ENCODE data around the gene ANKRD23. TPM values are rescaled to one million over a fixed set of nuclear protein-coding genes. Genes with fewer than 3 reads are reported as not detected.
A peak's percentile ranks its signal among the peaks of the same experiment; 100 is the strongest.

The ANKRD23 gene
- polyA plus RNA-seq, 1 donor: 21.3 TPM

DNA sequence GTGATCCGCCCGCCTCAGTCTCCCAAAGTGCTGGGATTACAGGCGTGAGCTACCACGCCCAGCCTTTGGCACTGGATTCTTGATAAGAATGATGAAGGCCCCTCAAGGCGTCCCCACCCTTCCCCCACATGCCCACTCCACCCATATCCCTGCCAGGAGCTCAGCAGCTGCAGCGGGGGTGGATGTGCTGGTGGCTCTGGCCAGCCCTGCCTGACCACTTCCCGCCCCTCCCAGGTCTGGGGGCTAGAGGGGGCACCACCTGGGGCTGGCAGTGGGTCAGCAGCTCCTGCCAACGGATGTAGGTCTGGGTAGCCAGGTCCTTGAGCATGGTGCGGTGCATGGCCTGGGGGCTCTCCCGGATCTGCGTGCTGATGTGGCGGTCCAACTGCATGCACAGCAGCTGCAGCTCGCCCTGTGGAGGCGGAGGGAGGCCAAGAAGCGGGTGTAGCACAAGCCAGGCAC, 33.8 kb upstream of the ANKRD23 start:
- DNase-seq (ENCODE audit: low read depth): no peak

- DNase-seq (ENCODE audit: low read depth): no peak
Measured at GRCh38 chr2:96877042-96877451, 33.2 kb upstream of the ANKRD23 start.

DNA sequence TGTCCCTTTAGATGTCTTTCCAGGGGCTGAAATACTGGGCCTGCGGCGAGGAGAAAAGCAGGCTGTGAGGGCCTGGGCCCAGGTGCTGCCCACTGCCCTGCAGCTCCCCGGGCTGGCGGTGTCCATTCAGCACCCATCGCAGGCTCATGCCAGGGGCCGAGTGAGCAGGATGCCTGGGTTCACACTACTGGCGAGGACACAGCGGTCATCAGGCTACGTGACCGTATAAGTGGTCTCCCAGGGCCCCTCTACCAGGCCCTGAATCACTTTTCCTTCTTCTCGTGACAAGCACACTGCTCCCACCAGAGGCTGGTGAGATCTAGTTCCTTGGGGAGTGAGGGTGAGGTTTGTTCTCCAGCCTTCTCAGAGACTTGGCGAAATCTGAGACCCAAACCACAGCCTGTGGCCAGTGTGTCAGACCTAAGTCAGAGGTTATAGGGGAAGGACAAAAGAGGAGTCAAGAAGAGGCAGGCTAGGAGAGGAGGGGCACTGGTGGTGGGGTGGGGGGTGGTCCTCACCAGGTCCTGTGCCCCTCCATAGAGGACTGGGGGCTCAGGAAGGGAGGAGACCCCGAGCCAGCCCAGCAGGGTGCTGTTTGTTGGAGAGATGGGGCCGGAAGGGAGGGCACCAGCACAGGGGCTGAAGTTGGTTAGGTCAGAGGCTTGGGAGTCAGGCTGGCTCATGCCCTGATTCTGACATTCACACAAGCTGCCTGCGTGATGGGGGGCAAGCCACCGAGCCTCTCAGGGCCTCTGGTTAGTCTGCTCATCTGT, 32.6 kb upstream of the ANKRD23 start:
- no peak for DNase-seq (ENCODE audit: low read depth)

GRCh38 chr2:96875498-96876268, 31.9 kb upstream of the ANKRD23 start:
- DNase-seq (ENCODE audit: low read depth): no peak

DNA sequence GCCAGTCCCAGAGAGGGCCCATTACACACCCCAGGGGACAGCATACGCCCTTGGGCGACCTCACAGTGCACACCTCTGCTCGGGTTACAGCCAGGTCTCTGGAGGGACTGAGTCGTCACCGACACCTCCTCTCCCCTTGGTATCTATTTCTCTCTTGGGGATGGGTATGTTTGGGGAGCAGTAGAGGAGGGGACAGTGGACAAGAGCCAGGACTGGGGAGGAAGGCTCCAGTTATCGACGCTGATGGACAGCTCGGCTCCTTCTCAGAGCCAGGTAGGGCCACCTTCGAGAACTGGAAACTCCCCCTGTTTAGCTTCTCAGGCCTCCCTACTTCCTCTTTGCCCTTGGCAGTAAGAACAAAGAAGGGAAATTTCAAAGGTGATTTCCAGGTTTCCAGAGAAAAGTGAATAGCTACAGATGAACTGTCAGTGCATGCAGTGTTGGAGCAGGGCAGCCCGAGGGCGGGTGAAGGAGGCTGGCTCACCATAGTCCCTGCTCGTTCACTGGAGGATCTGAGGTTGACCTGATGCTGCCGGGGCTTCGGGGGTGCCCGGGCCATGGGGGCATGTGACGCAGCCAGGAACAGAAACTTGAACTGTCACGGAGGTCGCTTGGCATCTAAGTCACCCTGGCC, 30.5 kb upstream of the ANKRD23 start:
- no peak for DNase-seq (ENCODE audit: low read depth)

- DNase-seq (ENCODE audit: low read depth): no peak
Measured at GRCh38 chr2:96873651-96874096, 29.9 kb upstream of the ANKRD23 start.

DNA sequence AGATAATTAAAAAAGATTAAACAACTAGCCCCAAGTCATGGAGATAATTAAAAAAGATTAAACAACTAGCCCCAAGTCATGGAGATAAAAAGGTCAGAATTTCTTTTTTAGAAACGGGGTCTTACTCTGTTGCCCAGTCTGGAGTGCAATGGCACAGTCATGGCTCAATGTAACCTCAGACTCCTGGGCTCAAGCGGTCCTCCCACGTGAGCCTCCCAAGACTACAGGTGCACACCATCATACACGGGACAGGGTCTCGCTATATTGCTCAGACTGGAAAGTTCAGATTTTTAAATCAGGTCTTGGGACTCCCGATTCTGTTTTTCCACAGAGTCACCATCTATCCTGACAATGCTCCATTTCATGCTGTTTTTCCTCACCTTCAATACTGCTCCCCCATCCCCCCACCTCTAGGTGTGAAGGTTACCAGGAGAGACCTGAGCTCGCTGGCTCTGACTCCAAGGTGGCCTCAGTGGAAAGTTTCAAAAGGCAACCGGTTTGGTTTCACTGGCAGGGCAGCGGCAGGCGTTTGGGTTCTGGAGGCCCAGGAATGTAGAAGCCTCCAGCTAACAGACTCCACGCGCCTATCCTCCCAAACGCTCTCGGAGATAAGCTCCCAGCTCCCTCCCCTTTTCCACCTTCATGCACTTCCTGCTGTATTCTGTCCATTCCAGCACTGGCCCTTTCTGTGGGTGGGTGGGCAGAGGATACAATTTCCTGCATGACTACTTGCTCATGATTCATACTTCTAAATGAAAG, 28.9 kb upstream of the ANKRD23 start:
- DNase-seq (ENCODE audit: low read depth): no peak

DNA sequence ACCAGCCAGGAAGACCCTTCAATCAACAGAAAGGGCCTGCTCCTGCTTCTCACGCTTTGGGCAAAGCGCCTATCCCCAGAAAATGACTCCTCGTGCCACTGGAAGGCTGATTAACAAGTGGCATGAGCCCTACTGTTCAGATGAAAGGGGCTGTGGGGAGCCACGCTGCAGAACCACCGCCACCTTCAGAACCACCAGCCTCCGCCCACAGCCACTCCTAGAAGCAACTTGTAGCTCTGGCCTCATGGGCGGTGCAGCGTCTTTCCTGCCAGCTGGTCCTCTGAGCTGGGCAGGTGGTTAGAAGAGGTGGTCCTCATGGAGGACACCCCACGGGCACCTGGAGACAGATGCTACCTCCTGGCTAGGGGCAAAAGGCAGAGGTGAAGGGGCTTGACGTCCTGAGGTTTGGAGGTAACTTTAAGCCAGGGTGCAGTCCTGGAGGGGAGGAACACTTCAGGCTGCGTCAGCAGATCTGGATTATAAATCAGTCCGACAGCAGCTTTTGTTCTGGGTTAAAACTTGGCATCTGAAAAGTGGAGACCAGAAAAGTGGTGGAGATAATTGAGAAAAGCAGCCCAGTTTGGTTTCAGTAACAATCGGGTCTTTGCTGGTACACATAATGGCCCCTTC, 26.9 kb upstream of the ANKRD23 start:
- no peak for DNase-seq (ENCODE audit: low read depth)

DNA sequence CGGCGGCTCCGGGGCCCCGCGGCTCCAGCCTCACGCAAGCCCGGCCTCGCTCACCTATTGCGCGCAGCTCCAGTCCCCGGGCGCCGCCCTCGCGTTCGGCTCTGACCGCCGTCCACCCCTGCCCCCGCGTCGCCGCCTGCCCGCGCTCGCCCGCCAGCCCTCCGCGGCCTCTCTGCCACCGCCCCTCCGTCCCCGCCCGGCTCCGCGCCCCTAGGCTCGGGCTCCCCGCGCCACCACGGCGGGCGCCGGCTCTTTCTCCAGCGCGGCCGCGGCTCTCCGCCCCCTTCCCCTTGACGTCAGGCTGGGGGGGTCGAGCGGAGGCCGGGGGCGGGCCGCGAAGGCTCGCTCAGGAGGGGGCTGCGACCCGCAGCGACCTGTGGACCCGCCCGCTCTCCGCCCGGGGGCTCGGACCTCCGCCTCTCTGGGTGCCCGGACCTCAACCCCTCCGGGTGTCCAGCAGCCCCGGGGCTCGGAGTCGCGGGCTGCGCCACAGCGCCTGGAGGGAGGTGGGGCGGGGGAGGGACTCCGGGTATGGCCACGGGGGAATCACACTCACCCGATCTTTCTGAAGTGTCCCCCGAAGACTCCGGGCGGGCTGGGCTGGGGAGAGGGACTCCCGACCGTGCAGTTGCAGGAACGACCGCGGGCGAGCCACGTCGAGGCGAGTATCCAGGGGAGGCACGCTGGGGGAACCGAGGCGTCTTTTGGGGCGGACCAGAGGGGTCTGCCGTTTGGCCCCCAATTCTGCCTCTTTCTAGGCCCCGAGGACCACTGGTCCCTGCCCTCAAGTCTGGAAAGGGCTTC, 26.2 kb upstream of the ANKRD23 start, which contains the start of gene SEMA4C:
Gene SEMA4C, minus strand, starts transcription at position 259 of the 804 bp plus-strand sequence. CDS start 2,194 bp downstream, outside the sequence.
- DNase-seq (ENCODE audit: low read depth): no peak

- no peak for DNase-seq (ENCODE audit: low read depth)
Measured at GRCh38 chr2:96869281-96869821, 25.5 kb upstream of the ANKRD23 start.

DNA sequence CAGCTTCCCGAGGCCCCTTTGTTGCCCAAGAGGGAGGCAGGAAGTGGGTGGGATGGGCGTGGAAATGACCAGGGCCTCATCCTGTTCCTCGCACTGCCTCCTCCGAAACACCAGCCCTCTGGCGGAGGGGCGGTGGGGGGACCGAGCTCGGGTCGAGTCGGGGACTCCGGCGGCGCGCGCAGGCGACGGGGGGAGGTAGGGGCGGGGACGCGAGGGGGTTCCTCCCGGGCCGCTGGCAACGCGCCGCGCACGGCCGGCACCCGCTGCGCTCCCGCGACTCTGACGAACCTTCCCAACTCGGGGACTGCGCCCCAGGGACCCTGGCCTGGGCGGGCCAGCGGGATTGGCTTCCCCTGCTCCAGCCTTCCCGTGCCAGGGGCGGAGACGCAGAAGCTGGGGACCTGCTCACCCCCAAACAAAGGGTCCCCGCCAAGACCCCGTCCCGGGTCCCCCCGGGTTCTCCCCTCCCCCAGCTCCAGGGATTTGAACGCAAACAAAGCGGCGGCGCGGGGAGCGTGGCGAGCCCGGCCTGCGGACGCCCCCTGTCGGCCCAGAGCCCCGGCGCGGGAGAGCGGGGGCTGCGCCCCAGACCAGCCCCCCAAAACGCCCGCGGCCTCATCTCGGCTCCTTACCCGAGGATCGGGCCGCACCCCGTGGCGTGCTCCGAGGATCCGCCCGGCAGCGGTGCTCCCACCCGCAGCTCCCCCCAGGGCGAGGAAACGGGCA, 24.9 kb upstream of the ANKRD23 start:
- peak; percentile 70 for DNase-seq (ENCODE audit: low read depth)

DNA sequence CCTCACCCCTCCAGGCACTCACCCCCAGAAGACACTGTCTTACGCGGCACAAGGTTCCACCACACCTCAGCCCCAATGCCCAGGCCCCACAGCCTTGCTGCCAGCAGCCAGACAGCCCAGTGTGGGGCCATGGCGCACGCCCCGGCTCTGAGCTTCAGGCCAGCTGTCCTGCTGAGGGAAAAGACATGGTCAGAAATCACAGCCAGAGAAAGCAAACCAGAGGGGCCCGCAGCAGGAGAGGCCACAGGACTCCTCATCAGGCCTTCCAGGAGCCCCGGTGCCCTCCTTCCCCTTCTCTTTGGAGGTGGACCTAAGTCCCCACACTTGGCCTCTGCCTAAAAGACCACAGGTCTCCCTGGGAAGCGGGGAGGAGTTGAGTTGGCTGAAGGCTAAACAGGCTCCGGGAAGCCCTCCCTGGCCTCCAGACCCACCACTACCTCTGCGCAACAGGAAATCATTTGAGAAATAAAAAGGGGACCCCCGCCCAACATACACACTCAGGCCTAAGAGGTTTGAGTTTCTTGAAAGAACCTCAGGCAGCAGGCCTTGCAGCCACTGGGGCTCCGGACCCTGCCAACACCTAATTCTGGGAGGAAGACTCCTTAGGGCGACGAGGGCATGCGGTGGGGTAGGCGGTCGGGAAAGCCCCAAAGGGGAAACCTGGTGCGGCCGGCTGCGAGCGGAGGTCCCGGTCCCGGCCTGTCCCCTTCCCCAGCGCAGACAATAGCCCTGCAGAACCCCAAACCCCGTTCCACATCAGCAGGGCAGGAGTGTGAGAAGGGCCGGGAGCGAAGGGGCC, 24.1 kb upstream of the ANKRD23 start:
- DNase-seq (ENCODE audit: low read depth): no peak

DNA sequence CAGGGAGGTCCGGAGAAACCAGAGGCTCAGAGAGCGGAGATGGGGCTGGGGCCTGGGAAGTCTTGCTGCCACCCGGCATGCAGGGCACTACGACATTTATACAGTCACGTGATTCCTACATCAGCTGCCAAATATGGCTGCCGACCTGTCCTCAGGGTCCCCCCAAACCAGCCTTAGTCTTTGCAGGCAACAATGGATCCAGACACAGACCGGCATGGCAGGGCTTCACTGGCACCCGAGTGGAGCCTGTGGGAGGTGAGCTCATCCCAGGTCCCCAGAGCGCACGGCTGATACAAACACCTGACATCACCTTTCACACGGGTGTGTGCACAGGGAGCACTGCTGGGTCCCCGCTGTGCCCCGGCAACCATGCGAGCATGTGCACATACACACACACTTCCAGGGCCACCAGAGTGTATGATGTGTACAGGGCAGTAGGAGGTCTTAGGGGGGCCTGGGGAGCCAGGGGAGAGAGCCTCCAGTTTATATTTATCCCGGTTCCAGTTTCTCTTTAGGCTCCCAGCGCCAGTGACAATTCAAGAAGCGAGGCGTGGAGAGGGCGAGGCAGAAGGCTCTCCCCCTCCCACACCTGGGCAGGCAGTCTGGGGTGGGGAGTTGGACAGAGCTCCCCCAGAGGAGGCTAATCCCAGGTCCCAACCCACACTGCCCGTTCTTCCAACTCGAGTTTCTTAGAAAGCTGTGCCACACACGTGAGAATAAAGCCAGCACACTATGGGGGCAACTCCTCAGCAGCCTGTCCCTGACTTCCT, 23.4 kb upstream of the ANKRD23 start:
- no peak for DNase-seq (ENCODE audit: low read depth)

DNA sequence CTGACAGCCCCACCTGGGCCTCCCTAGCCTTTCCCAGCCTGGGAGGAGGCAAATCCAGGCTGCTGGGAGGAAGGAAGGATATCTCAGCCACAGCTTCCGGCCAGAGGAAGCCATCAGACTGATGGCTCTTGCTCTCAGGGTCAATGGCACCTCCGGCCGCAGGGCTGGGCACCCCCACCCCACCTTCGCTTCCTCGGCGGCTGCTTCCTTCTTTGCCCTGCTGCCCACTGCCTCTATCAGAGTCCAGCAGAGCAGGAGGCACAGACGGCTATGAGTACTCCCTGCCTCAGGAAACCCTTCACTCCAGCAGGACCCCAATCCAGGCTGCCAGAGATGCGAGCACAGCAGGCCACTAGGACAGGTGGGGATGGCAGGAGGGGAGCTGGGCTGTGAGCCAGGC, 22.8 kb upstream of the ANKRD23 start:
- no peak for DNase-seq (ENCODE audit: low read depth)

- no peak for DNase-seq (ENCODE audit: low read depth)
Measured at GRCh38 chr2:96866149-96866548, 22.3 kb upstream of the ANKRD23 start.

DNA sequence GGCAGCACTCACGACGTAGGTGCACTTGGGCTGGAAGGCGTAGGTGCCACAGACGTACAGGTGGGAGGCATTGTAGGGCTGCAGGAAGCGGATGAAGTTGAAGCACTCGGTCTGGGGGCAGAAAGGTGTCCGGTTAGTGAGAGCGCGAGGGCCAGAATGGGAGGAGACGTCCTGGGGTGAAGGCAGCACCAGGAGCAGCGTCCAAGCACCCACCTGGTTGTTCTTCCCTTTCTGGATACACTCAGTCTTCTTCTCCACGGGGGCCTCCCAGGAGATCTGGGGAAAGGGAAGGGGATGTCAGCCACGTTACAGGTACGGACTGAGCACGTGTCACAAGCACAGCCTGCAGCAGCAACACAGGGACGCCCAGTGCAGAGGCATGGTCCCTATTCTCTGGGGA, 21.8 kb upstream of the ANKRD23 start:
- no peak for DNase-seq (ENCODE audit: low read depth)

DNA sequence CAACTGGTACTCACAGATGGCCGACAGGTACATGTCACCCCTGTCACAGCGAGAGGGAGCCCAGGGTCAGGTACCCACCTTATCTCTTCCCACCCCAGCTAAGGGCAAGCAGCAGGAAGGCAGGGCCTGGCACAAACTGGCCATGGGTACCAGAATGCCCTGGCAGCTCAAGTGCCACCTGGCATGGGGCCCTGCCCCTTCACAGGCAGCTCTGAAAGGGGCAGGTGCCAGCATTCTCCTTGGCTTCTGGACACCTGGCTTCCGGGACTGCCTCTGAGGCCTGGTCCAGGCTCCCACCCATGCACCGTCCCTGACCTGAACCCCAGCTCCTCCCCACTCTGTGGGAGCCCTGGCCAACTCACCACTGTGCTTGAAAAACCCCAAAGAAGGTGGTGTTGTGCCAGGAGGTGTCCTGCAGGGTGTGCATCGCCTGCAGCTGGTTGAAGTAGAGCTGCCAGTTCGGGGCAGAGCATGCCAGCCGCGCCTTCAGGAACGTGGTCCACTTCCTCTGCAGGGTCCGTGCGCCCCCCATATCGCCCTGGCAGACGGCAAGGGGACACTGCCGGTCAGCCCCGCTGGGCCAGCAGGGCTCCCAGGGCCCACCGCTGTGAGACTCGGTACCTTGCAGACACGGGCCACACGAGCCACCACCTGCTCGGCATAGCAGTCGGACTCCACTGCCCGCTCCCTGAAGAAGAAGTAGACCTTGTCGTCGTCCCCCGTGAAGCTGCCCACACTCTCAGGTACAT, 20.7 kb upstream of the ANKRD23 start:
- DNase-seq (ENCODE audit: low read depth): no peak
